VCaP (cell line): ENCODE data around the gene PPP1CA.
A peak's percentile ranks its signal among the peaks of the same experiment; 100 is the strongest.

Source experiments
- H3K27ac ChIP-seq: fragments of 450-650 bp; 2 replicates; pipeline ENCODE4 v1.5.1; 2017
- CTCF ChIP-seq: fragments of 450-650 bp; conservative IDR thresholded peaks from 2 replicates; pipeline ENCODE4 v1.5.1; 2017; ENCODE audit warnings: mild to moderate bottlenecking, moderate library complexity

PPP1CA gene

GRCh38 chr11:67378544-67378943 lies 23.1 kb downstream of the PPP1CA start:
- TF ChIP-seq CTCF = no peak
- H3K27ac ChIP-seq = no peak overlapping the region

GRCh38 chr11:67376873-67377808 lies 24.5 kb downstream of the PPP1CA start:
- no peak overlapping the region for H3K27ac ChIP-seq
- no peak for TF ChIP-seq CTCF

- no peak for TF ChIP-seq CTCF
- H3K27ac ChIP-seq = no peak overlapping the region
Observed at GRCh38 chr11:67376063-67376820, 25.4 kb downstream of the PPP1CA start.

GRCh38 chr11:67375320-67376055 lies 26.2 kb downstream of the PPP1CA start:
- TF ChIP-seq CTCF = no peak
- no peak overlapping the region for H3K27ac ChIP-seq

- peak overlapping the region; percentile 95 for H3K27ac ChIP-seq
- no peak for TF ChIP-seq CTCF
Observed at GRCh38 chr11:67374571-67375281, 26.9 kb downstream of the PPP1CA start.

- H3K27ac ChIP-seq = peak overlapping the region; percentile 95
- TF ChIP-seq CTCF = peak; percentile 99
Observed at GRCh38 chr11:67373648-67374570, 27.7 kb downstream of the PPP1CA start.
